HepG2 (cell line): Measurements from ENCODE around the gene VTI1B. TPM values are rescaled to one million over a fixed set of nuclear protein-coding genes. Genes with fewer than 3 reads are reported as not detected.

ENCODE experiments used
- CENPT ChIP-seq: sonication (generic); formaldehyde crosslinking; IDR thresholded peaks from 2 replicates; pipeline ENCODE4 v1.8.0; 2022; ENCODE audit warnings: low read depth, mild to moderate bottlenecking, moderate library complexity, missing genetic modification reagents
- NFKBIZ ChIP-seq: IDR thresholded peaks from 2 replicates; pipeline ENCODE4 v1.6.1; 2018; ENCODE audit warnings: missing genetic modification reagents, missing compliant biosample characterization
- PCBP1 ChIP-seq: fragments of 200-400 bp; formaldehyde crosslinking; IDR thresholded peaks from 2 replicates; pipeline ENCODE4 v1.6.1; 2017; ENCODE audit warnings: mild to moderate bottlenecking, low read depth, low read length, borderline replicate concordance
- ZNF296 ChIP-seq: sonication (generic); formaldehyde crosslinking; conservative IDR thresholded peaks from 2 replicates; pipeline ENCODE4 v1.5.0; 2020; ENCODE audit warnings: mild to moderate bottlenecking, missing genetic modification reagents
- ZNF607 ChIP-seq: sonication (generic); formaldehyde crosslinking; IDR thresholded peaks from 2 replicates; pipeline ENCODE4 v1.5.1; 2020; ENCODE audit warnings: missing genetic modification reagents, mild to moderate bottlenecking, borderline replicate concordance
- ZSCAN9 ChIP-seq: IDR thresholded peaks from 2 replicates; pipeline ENCODE4 v1.6.1; 2016; ENCODE audit warnings: borderline replicate concordance
- polyA plus RNA-seq, 8 experiments: library from polyadenylated mRNA; depleted of rRNA in 3 of 8; stranded (reverse) in 7 of 8; unstranded in 1 of 8; fragments of >200 nt; fragmentation: Illumina TruSeq in 4 of 8; extraction: Trizol in 4 of 8; gene quantifications; 2 replicates each; pipeline versions ENCODE4 v1.2.1 to v1.2.3, GENCODE V29; 2011 to 2016; ENCODE audit warnings: low read depth in 4 of 8, missing spikeins in 1 of 8, mixed read lengths in 1 of 8; ENCODE audit not compliant: insufficient read depth in 1 of 8
- total RNA-seq, 5 experiments: library from RNA; depleted of rRNA; stranded (reverse); fragments of >200 nt; fragmentation: Illumina TruSeq; extraction: Trizol; gene quantifications; 2 replicates each; pipeline ENCODE4 v1.2.3, GENCODE V29; 2016; ENCODE audit warnings: low read depth in 1 of 5
- TF ChIP-seq, protein P1 (sequence below): sonication (generic); formaldehyde crosslinking; IDR thresholded peaks from 2 replicates; pipeline ENCODE4 v1.4.0; 2020; ENCODE audit warnings: missing genetic modification reagents
- TF ChIP-seq, protein P2 (sequence below), 2 experiments: IDR thresholded peaks; 2 replicates each; pipeline ENCODE4 v1.6.1; 2011 to 2012; ENCODE audit warnings: low read length in 2 of 2, borderline replicate concordance in 1 of 2, low read depth in 1 of 2, mild to moderate bottlenecking in 1 of 2, moderate library complexity in 1 of 2
- TF ChIP-seq, protein P3 (sequence below): fragments of 450-650 bp; IDR thresholded peaks from 2 replicates; pipeline ENCODE4 v1.6.1; 2017; ENCODE audit warnings: mild to moderate bottlenecking
- TF ChIP-seq, protein P4 (sequence below): IDR thresholded peaks from 2 replicates; pipeline ENCODE4 v1.6.1; 2016; ENCODE audit warnings: mild to moderate bottlenecking
- TF ChIP-seq, protein P5 (sequence below): sonication (generic); formaldehyde crosslinking; IDR thresholded peaks from 2 replicates; pipeline ENCODE4 v1.4.0; 2020; ENCODE audit warnings: missing genetic modification reagents

The VTI1B gene
- total and polyA plus RNA-seq, 2 of the 13 experiments (the other 11 are each of a cell fraction or from before 2014, with no cell fraction given) = 39.0 to 103 TPM

DNA sequence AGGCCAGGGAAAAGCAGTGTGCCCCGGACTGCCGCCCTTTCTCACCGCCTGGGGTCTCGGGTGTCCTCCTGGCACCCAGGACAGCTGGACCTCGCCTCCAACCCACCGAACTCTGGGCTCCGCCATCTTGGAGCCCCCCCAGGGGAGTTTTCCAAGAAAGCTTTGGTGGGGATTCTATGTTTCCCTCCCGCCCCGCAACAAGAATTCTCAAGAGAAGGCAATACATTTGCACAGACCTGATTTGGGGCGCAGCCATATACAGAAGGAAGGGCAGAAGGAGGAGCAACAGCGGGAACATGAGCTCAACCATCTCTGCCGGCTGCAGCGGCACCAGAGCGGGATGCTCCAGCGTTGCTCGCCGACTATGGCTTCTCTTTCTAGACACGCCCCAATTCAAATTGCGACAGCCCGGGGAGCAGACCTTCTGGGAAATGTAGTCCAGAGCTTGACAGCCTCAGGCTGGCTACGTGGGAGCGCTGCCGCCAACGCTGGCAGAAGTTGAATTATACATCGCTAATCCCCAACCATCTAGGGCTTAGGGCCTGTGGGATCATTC is 21.0 kb upstream of the VTI1B start, which contains the start of gene RDH11 (continued):
- TF ChIP-seq, protein P1, sequence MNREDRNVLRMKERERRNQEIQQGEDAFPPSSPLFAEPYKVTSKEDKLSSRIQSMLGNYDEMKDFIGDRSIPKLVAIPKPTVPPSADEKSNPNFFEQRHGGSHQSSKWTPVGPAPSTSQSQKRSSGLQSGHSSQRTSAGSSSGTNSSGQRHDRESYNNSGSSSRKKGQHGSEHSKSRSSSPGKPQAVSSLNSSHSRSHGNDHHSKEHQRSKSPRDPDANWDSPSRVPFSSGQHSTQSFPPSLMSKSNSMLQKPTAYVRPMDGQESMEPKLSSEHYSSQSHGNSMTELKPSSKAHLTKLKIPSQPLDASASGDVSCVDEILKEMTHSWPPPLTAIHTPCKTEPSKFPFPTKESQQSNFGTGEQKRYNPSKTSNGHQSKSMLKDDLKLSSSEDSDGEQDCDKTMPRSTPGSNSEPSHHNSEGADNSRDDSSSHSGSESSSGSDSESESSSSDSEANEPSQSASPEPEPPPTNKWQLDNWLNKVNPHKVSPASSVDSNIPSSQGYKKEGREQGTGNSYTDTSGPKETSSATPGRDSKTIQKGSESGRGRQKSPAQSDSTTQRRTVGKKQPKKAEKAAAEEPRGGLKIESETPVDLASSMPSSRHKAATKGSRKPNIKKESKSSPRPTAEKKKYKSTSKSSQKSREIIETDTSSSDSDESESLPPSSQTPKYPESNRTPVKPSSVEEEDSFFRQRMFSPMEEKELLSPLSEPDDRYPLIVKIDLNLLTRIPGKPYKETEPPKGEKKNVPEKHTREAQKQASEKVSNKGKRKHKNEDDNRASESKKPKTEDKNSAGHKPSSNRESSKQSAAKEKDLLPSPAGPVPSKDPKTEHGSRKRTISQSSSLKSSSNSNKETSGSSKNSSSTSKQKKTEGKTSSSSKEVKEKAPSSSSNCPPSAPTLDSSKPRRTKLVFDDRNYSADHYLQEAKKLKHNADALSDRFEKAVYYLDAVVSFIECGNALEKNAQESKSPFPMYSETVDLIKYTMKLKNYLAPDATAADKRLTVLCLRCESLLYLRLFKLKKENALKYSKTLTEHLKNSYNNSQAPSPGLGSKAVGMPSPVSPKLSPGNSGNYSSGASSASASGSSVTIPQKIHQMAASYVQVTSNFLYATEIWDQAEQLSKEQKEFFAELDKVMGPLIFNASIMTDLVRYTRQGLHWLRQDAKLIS (CRISPR knock-in tag) = no peak
- no peak for TF ChIP-seq ZNF296 (CRISPR knock-in tag)
- TF ChIP-seq, protein P2, sequence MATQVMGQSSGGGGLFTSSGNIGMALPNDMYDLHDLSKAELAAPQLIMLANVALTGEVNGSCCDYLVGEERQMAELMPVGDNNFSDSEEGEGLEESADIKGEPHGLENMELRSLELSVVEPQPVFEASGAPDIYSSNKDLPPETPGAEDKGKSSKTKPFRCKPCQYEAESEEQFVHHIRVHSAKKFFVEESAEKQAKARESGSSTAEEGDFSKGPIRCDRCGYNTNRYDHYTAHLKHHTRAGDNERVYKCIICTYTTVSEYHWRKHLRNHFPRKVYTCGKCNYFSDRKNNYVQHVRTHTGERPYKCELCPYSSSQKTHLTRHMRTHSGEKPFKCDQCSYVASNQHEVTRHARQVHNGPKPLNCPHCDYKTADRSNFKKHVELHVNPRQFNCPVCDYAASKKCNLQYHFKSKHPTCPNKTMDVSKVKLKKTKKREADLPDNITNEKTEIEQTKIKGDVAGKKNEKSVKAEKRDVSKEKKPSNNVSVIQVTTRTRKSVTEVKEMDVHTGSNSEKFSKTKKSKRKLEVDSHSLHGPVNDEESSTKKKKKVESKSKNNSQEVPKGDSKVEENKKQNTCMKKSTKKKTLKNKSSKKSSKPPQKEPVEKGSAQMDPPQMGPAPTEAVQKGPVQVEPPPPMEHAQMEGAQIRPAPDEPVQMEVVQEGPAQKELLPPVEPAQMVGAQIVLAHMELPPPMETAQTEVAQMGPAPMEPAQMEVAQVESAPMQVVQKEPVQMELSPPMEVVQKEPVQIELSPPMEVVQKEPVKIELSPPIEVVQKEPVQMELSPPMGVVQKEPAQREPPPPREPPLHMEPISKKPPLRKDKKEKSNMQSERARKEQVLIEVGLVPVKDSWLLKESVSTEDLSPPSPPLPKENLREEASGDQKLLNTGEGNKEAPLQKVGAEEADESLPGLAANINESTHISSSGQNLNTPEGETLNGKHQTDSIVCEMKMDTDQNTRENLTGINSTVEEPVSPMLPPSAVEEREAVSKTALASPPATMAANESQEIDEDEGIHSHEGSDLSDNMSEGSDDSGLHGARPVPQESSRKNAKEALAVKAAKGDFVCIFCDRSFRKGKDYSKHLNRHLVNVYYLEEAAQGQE (IDR thresholded peaks at IDR 0.05; ENCODE audit: borderline replicate concordance in 1 of 2, low read depth in 1 of 2, low read length in 2 of 2) = peak in 1 of 2 experiments; percentile 39; a peak in 1 of 4 replicates
- TF ChIP-seq CENPT (CRISPR knock-in tag) = no peak
- TF ChIP-seq, protein P3, sequence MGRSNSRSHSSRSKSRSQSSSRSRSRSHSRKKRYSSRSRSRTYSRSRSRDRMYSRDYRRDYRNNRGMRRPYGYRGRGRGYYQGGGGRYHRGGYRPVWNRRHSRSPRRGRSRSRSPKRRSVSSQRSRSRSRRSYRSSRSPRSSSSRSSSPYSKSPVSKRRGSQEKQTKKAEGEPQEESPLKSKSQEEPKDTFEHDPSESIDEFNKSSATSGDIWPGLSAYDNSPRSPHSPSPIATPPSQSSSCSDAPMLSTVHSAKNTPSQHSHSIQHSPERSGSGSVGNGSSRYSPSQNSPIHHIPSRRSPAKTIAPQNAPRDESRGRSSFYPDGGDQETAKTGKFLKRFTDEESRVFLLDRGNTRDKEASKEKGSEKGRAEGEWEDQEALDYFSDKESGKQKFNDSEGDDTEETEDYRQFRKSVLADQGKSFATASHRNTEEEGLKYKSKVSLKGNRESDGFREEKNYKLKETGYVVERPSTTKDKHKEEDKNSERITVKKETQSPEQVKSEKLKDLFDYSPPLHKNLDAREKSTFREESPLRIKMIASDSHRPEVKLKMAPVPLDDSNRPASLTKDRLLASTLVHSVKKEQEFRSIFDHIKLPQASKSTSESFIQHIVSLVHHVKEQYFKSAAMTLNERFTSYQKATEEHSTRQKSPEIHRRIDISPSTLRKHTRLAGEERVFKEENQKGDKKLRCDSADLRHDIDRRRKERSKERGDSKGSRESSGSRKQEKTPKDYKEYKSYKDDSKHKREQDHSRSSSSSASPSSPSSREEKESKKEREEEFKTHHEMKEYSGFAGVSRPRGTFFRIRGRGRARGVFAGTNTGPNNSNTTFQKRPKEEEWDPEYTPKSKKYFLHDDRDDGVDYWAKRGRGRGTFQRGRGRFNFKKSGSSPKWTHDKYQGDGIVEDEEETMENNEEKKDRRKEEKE = no peak
- TF ChIP-seq, protein P4, sequence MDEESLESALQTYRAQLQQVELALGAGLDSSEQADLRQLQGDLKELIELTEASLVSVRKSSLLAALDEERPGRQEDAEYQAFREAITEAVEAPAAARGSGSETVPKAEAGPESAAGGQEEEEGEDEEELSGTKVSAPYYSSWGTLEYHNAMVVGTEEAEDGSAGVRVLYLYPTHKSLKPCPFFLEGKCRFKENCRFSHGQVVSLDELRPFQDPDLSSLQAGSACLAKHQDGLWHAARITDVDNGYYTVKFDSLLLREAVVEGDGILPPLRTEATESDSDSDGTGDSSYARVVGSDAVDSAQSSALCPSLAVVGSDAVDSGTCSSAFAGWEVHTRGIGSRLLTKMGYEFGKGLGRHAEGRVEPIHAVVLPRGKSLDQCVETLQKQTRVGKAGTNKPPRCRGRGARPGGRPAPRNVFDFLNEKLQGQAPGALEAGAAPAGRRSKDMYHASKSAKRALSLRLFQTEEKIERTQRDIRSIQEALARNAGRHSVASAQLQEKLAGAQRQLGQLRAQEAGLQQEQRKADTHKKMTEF (CRISPR knock-in tag) = no peak; the same call in 1 of the 2 replicates
- TF ChIP-seq ZSCAN9 (CRISPR knock-in tag) = peak; percentile 32; the same call in 1 of the 2 replicates
- TF ChIP-seq PCBP1 = no peak
- TF ChIP-seq NFKBIZ (CRISPR knock-in tag) = no peak
- no peak for TF ChIP-seq ZNF607 (CRISPR knock-in tag)
- TF ChIP-seq, protein P5, sequence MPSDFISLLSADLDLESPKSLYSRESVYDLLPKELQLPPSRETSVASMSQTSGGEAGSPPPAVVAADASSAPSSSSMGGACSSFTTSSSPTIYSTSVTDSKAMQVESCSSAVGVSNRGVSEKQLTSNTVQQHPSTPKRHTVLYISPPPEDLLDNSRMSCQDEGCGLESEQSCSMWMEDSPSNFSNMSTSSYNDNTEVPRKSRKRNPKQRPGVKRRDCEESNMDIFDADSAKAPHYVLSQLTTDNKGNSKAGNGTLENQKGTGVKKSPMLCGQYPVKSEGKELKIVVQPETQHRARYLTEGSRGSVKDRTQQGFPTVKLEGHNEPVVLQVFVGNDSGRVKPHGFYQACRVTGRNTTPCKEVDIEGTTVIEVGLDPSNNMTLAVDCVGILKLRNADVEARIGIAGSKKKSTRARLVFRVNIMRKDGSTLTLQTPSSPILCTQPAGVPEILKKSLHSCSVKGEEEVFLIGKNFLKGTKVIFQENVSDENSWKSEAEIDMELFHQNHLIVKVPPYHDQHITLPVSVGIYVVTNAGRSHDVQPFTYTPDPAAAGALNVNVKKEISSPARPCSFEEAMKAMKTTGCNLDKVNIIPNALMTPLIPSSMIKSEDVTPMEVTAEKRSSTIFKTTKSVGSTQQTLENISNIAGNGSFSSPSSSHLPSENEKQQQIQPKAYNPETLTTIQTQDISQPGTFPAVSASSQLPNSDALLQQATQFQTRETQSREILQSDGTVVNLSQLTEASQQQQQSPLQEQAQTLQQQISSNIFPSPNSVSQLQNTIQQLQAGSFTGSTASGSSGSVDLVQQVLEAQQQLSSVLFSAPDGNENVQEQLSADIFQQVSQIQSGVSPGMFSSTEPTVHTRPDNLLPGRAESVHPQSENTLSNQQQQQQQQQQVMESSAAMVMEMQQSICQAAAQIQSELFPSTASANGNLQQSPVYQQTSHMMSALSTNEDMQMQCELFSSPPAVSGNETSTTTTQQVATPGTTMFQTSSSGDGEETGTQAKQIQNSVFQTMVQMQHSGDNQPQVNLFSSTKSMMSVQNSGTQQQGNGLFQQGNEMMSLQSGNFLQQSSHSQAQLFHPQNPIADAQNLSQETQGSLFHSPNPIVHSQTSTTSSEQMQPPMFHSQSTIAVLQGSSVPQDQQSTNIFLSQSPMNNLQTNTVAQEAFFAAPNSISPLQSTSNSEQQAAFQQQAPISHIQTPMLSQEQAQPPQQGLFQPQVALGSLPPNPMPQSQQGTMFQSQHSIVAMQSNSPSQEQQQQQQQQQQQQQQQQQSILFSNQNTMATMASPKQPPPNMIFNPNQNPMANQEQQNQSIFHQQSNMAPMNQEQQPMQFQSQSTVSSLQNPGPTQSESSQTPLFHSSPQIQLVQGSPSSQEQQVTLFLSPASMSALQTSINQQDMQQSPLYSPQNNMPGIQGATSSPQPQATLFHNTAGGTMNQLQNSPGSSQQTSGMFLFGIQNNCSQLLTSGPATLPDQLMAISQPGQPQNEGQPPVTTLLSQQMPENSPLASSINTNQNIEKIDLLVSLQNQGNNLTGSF (CRISPR knock-in tag) = no peak
